Fibroblast of peridontal ligament (primary cell): Measurements from ENCODE around the gene P2RY11.

Source experiments
- DNase-seq: peaks from one replicate; pipeline ENCODE4 v3.0.0-alpha.2; 2010; ENCODE audit errors: extremely low read depth

Gene P2RY11

GRCh38 chr19:10093295-10094186, 18.0 kb upstream of the P2RY11 start:
- DNase-seq, result no peak

GRCh38 chr19:10095622-10095947, 15.9 kb upstream of the P2RY11 start:
- no peak for DNase-seq

- DNase-seq, result peak; percentile 84
These were observed 15.4 kb upstream of the P2RY11 start for GRCh38 chr19:10095948-10096614.

GRCh38 chr19:10096615-10096963, 14.9 kb upstream of the P2RY11 start:
- no peak for DNase-seq

GRCh38 chr19:10100163-10100785, 11.2 kb upstream of the P2RY11 start:
- DNase-seq, result no peak

- no peak for DNase-seq
These were observed 8.7 kb upstream of the P2RY11 start for GRCh38 chr19:10102787-10103236.

GRCh38 chr19:10104130-10104513, 7.4 kb upstream of the P2RY11 start:
- DNase-seq, result no peak

- no peak for DNase-seq
These were observed 6.6 kb upstream of the P2RY11 start for GRCh38 chr19:10104665-10105508.

GRCh38 chr19:10105509-10106099, 5.9 kb upstream of the P2RY11 start:
- DNase-seq, result no peak

- DNase-seq, result peak; percentile 97
These were observed 5.2 kb upstream of the P2RY11 start, which contains the start of gene PPAN for GRCh38 chr19:10106100-10106936. Gene PPAN (plus strand): TSS chr19:10106362. CDS start chr19:10106395, 33 bp downstream.

- no peak for DNase-seq
These were observed 4.2 kb upstream of the P2RY11 start for GRCh38 chr19:10107254-10107653.

GRCh38 chr19:10107817-10108367, 3.6 kb upstream of the P2RY11 start:
- DNase-seq, result no peak

- no peak for DNase-seq
These were observed 2.0 kb upstream of the P2RY11 start for GRCh38 chr19:10109528-10109927.

- no peak for DNase-seq
These were observed 1.2 kb upstream of the P2RY11 start for GRCh38 chr19:10110076-10110971.

GRCh38 chr19:10110972-10111317, 548 bp upstream of the P2RY11 start:
- no peak for DNase-seq

- no peak for DNase-seq
These were observed 706 bp downstream of the P2RY11 start for GRCh38 chr19:10112037-10112761.

- no peak for DNase-seq
These were observed 1.6 kb downstream of the P2RY11 start for GRCh38 chr19:10112895-10113591.

GRCh38 chr19:10113592-10113963, 2.1 kb downstream of the P2RY11 start:
- no peak for DNase-seq
